HCT116 (cell line): ENCODE measurements around the gene ADAMTS20. TPM values are rescaled to one million over a fixed set of nuclear protein-coding genes. Genes with fewer than 3 reads are reported as not detected.
"Not testable (repeated sequence)": the region's sequence is repeated elsewhere in the genome, so short reads cannot be mapped to it uniquely, and the experiment has no call there.

Source experiments
- ATAC-seq: fragments of 200-7000 bp; cut with Tn5 transposase; 2 replicates; pipeline ENCODE4 v1.9.1; 2020; ENCODE audit warnings: mild to moderate bottlenecking, moderate library complexity
- BruUV-seq: library from RNA; stranded (reverse); fragments of 400-500 nt; replicated peaks from 2 replicates; lab custom pipeline; 2021; lab: Mats Ljungman, UMichigan
- CTCF ChIA-PET: fragments of 300-600 bp; sonication (Branson Sonifier 250); formaldehyde crosslinking; loops from one replicate; lab custom pipeline; 2021; ENCODE audit warnings: antibody characterized with exemption; lab: Charles Lee
- POLR2A ChIA-PET: fragments of 300-600, 350-600 bp; sonication (Branson Sonifier 250); formaldehyde crosslinking; loops from one replicate; lab custom pipeline; 2021; ENCODE audit warnings: antibody characterized with exemption; lab: Charles Lee
- RAD21 ChIA-PET, 2 experiments: fragments of 300-600 bp; sonication (Branson Sonifier 250); formaldehyde crosslinking; loops; one replicate each; lab custom pipeline; 2023; ENCODE audit warnings: low total read pairs in 2 of 2; ENCODE audit not compliant: uncharacterized antibody in 2 of 2, unreplicated experiment in 2 of 2, low non-redundant PET in 1 of 2; lab: Charles Lee
- DNase-seq: peaks from one replicate; pipeline ENCODE4 v3.0.0-alpha.2; 2010; ENCODE audit warnings: low read depth, low spot score
- H2AFZ ChIP-seq: fragments of 200-600 bp; shearing (Covaris generic), sonication (generic); 2 replicates; pipeline ENCODE4 v1.6.1; 2017; ENCODE audit warnings: low read depth, mixed run types, mixed read lengths, antibody characterized with exemption, low read length; ENCODE audit not compliant: poor library complexity, severe bottlenecking
- H3K27ac ChIP-seq: 2 replicates; pipeline ENCODE4 v1.5.1; 2012; ENCODE audit warnings: low read depth, low read length
- H3K27me3 ChIP-seq: fragments of 200-600 bp; sonication (generic); 2 replicates; pipeline ENCODE4 v1.6.1; 2016; ENCODE audit warnings: mixed run types, low read length, mixed read lengths; ENCODE audit not compliant: insufficient read depth
- H3K36me3 ChIP-seq, 2 experiments: fragments of 200-500 bp in 1 of 2; fragments of 200-600 bp in 1 of 2; sonication (Bioruptor generic) in 1 of 2; sonication (generic) in 1 of 2; 2 replicates each; pipeline versions ENCODE4 v1.5.1 to v1.6.1; 2014 to 2016; ENCODE audit warnings: low read length in 2 of 2, inconsistent platforms in 1 of 2, mixed read lengths in 1 of 2, mixed run types in 1 of 2; ENCODE audit not compliant: insufficient read depth in 2 of 2, control insufficient read depth in 1 of 2
- H3K4me1 ChIP-seq, 2 experiments: fragments of 200-600 bp in 1 of 2; sonication (generic) in 1 of 2; 2 replicates each; pipeline versions ENCODE4 v1.5.1 to v1.6.1; 2012 to 2017; ENCODE audit warnings: low read length in 2 of 2, inconsistent platforms in 1 of 2, mild to moderate bottlenecking in 1 of 2, mixed read lengths in 1 of 2, mixed run types in 1 of 2, moderate library complexity in 1 of 2; ENCODE audit not compliant: insufficient read depth in 2 of 2, control insufficient read depth in 1 of 2
- H3K4me2 ChIP-seq: fragments of 200-600 bp; sonication (generic); 2 replicates; pipeline ENCODE4 v1.6.1; 2017; ENCODE audit warnings: mixed run types, low read length, mixed read lengths
- H3K4me3 ChIP-seq, 2 experiments: fragments of 200-600 bp in 1 of 2; sonication (generic) in 1 of 2; replicated peaks in 1 of 2; 2 replicates each; pipeline ENCODE4 v1.5.1; 2011 to 2016; ENCODE audit warnings: low read length in 2 of 2, control low read depth in 1 of 2, low read depth in 1 of 2, mild to moderate bottlenecking in 1 of 2, mixed read lengths in 1 of 2, mixed run types in 1 of 2
- H3K79me2 ChIP-seq: fragments of 200-600 bp; sonication (generic); 2 replicates; pipeline ENCODE4 v1.6.1; 2017; ENCODE audit warnings: mild to moderate bottlenecking, mixed run types, low read length, moderate library complexity, mixed read lengths; ENCODE audit not compliant: insufficient read depth
- H3K9ac ChIP-seq: fragments of 200-600 bp; sonication (generic); 2 replicates; pipeline ENCODE4 v1.6.1; 2016; ENCODE audit warnings: low read length, mixed read lengths
- H3K9me2 ChIP-seq: fragments of 200-600 bp; sonication (generic), shearing (Covaris generic); 2 replicates; pipeline ENCODE4 v1.6.1; 2017; ENCODE audit warnings: mixed run types, mild to moderate bottlenecking, moderate library complexity; ENCODE audit not compliant: insufficient read depth
- H3K9me3 ChIP-seq, 2 experiments: fragments of 200-500 bp in 1 of 2; fragments of 200-600 bp in 1 of 2; sonication (Bioruptor generic) in 1 of 2; sonication (generic) in 1 of 2; 2 replicates each; pipeline ENCODE4 v1.6.1; 2014 to 2017; ENCODE audit warnings: low read length in 2 of 2, mixed read lengths in 2 of 2, inconsistent platforms in 1 of 2, low read depth in 1 of 2, mild to moderate bottlenecking in 1 of 2, mixed run types in 1 of 2, moderate library complexity in 1 of 2; ENCODE audit not compliant: control insufficient read depth in 1 of 2, insufficient read depth in 1 of 2
- H4K20me1 ChIP-seq: fragments of 200-600 bp; sonication (generic), shearing (Covaris generic); 2 replicates; pipeline ENCODE4 v1.6.1; 2017; ENCODE audit warnings: mixed run types, mild to moderate bottlenecking, moderate library complexity; ENCODE audit not compliant: insufficient read depth
- CTCF ChIP-seq, 3 experiments: fragments of 200-600 bp in 1 of 3; sonication (generic) in 1 of 3; IDR thresholded peaks in 2 of 3; conservative IDR thresholded peaks in 1 of 3; 2 replicates each; pipeline ENCODE4 v1.5.1; 2012 to 2017; ENCODE audit warnings: low read depth in 2 of 3, low read length in 2 of 3, antibody characterized with exemption in 1 of 3, borderline replicate concordance in 1 of 3, control low read depth in 1 of 3, mild to moderate bottlenecking in 1 of 3, mixed read lengths in 1 of 3, mixed run types in 1 of 3, moderate library complexity in 1 of 3; ENCODE audit not compliant: insufficient read depth in 1 of 3
- RAD21 ChIP-seq: IDR thresholded peaks from 2 replicates; pipeline ENCODE4 v1.6.1; 2012; ENCODE audit warnings: low read depth, mild to moderate bottlenecking
- ZFX ChIP-seq: fragments of 450-650 bp; IDR thresholded peaks from 2 replicates; pipeline ENCODE4 v1.6.1; 2017
- intact Hi-C: fragments of 100-400 bp; cut with micrococcal nuclease; formaldehyde crosslinking; loops from 2 replicates; pipeline ENCODE4 v1.10.0; 2022
- total RNA-seq: library from RNA; stranded (reverse); gene quantifications from one replicate; pipeline ENCODE4 v1.2.1, GENCODE V29; 2021; ENCODE audit not compliant: unreplicated experiment

ADAMTS20 gene
- total RNA-seq, 1 experiment from 2014 or later: not detected

GRCh38 chr12:43537675-43538074, 14.3 kb downstream of the ADAMTS20 start:
- H3K4me3 ChIP-seq, H3K79me2 ChIP-seq, BruUV-seq, POLR2A ChIA-PET, CTCF ChIA-PET, H3K4me2 ChIP-seq, intact Hi-C loops, ATAC-seq, H2AFZ ChIP-seq, H3K9me2 ChIP-seq, H3K27me3 ChIP-seq, H3K9me3 ChIP-seq, H3K36me3 ChIP-seq, H3K4me1 ChIP-seq, DNase-seq, H3K27ac ChIP-seq, RAD21 ChIA-PET, H4K20me1 ChIP-seq, H3K9ac ChIP-seq: not testable (repeated sequence)

- CTCF ChIA-PET: no interaction called here
- Histone ChIP-seq H3K4me1 (no peaks in the 10 kb centered on the region), H3K79me2 (no peaks in the 10 kb centered on the region), H3K4me2 (no peak overlapping the region), H3K27ac (no peak overlapping the region), H3K36me3 (no peaks in the 10 kb centered on the region), H3K9me2 (no peaks in the 10 kb centered on the region), H3K27me3 (no peaks in the 10 kb centered on the region), H3K9me3 (no peaks in the 10 kb centered on the region), H3K4me3 (no peak overlapping the region), H4K20me1 (no peaks in the 10 kb centered on the region), H2AFZ (no peak overlapping the region), H3K9ac (no peak overlapping the region)
- no TSS peak for BruUV-seq
- DNase-seq (no peak), ATAC-seq (no peak)
- intact Hi-C loops: no loop called here
- TF ChIP-seq ZFX: no peak
- RAD21 ChIA-PET: no interaction called here
- POLR2A ChIA-PET: no interaction called here
Observed at GRCh38 chr12:43516045-43516444, 36.0 kb downstream of the ADAMTS20 start.

GRCh38 chr12:43501703-43502102, 50.3 kb downstream of the ADAMTS20 start:
- ChIA-PET POLR2A (no interaction called here), CTCF (interaction anchor here (0.7 to 1.0 kb wide), 6 partner anchors 13 to 381 kb away, joined by 3 to 18 read pairs (median 4); no protein-coding TSS in a partner anchor), RAD21 (interaction anchor here (0.8 to 1.6 kb wide), 2 partner anchors 381 kb away, joined by 3 to 7 read pairs; no protein-coding TSS in a partner anchor)
- Histone ChIP-seq H3K4me1 (no peaks in the 10 kb centered on the region), H4K20me1 (no peaks in the 10 kb centered on the region), H3K36me3 (no peaks in the 10 kb centered on the region), H3K9ac (no peak overlapping the region), H3K9me3 (no peaks in the 10 kb centered on the region), H3K4me3 (no peak overlapping the region), H3K27me3 (no peaks in the 10 kb centered on the region), H3K27ac (no peak overlapping the region), H2AFZ (no peak overlapping the region), H3K79me2 (no peaks in the 10 kb centered on the region), H3K9me2 (no peaks in the 10 kb centered on the region), H3K4me2 (no peak overlapping the region)
- intact Hi-C loops: loop anchor here (2.0 to 5.0 kb wide), 3 partner anchors 149 to 381 kb away; no protein-coding TSS in a partner anchor
- peak; percentile 36 for DNase-seq
- no TSS peak for BruUV-seq
- no peak for ATAC-seq
- no peak for TF ChIP-seq ZFX
- peak; percentile 72 for TF ChIP-seq RAD21
- peak; percentile 61 to 75 (median 65) for TF ChIP-seq CTCF (IDR thresholded peaks at IDR 0.05 in 2 of 3, conservative IDR thresholded peaks at IDR 0.05 in 1 of 3; ENCODE audit: borderline replicate concordance in 1 of 3, insufficient read depth in 1 of 3, low read depth in 2 of 3, low read length in 2 of 3)
